ENCODE measurements around the gene MYO1B.

The MYO1B gene

GRCh38 chr2:191228333-191228732, 16.9 kb upstream of the MYO1B start:
- DNase-seq = no peak

- DNase-seq = no peak
These were observed 16.3 kb upstream of the MYO1B start for GRCh38 chr2:191228861-191229260.

- no peak for DNase-seq
These were observed 15.0 kb upstream of the MYO1B start for GRCh38 chr2:191230174-191230573.

GRCh38 chr2:191231995-191232394, 13.2 kb upstream of the MYO1B start:
- no peak for DNase-seq

- no peak for DNase-seq
These were observed 11.7 kb upstream of the MYO1B start for GRCh38 chr2:191233533-191233932.

DNA sequence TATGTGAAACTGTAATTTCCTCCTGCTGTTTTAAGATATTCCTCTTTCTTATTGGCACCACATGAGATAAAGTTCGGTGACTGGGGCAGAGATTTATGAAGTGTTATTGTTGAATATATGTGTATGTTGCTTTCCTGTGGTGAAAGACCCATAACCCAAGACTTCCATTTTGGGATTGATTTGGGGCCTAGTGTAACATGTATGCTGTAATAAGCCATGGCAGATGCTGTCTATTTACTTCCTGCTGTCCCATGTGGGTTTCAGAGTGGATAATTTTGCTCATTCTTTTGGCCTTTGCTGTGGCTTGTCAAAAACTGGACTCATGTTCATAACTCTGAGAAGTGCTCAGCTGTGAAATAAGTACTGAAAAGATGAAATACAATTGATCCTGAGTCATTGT, 10.8 kb upstream of the MYO1B start:
- DNase-seq = no peak

- no peak for DNase-seq
These were observed 4.3 kb upstream of the MYO1B start for GRCh38 chr2:191240871-191241270.

GRCh38 chr2:191241418-191241817, 3.8 kb upstream of the MYO1B start:
- no peak for DNase-seq

- no peak for DNase-seq
These were observed 2.0 kb upstream of the MYO1B start for GRCh38 chr2:191243154-191243553.

GRCh38 chr2:191244350-191244749, 854 bp upstream of the MYO1B start:
- DNase-seq = no peak

- peak; percentile 92 for DNase-seq
These were observed 796 bp downstream of the MYO1B start for GRCh38 chr2:191245869-191246531.

- DNase-seq = peak; percentile 12
These were observed 1.7 kb downstream of the MYO1B start for GRCh38 chr2:191246820-191247380.

- peak; percentile 21 for DNase-seq
These were observed 2.3 kb downstream of the MYO1B start for GRCh38 chr2:191247381-191248057.

GRCh38 chr2:191249156-191249813, 4.1 kb downstream of the MYO1B start:
- DNase-seq = no peak

- DNase-seq = no peak
These were observed 5.2 kb downstream of the MYO1B start for GRCh38 chr2:191250400-191250799.

GRCh38 chr2:191250986-191251385, 5.8 kb downstream of the MYO1B start:
- no peak for DNase-seq

DNA sequence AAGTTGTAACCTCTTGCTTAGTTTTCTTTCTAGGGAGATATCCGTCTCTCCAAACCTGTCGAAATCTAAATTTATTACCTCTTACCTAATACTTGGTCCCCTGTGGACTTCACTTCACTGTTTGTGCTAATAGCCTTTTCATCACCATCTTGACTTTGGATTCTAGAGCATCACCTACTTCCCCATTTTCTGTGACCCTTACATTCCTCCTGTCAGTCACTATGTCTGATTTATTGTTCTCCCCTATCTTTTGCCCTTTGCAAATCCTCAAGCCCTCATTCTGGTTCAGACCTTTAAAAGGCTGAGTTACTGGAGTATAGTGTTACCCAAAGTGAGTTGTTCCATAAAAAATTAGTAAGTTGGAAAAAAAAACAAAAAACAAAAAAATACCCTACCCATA, 7.5 kb downstream of the MYO1B start:
- no peak for DNase-seq

GRCh38 chr2:191253476-191253875, 8.3 kb downstream of the MYO1B start:
- DNase-seq = no peak

DNA sequence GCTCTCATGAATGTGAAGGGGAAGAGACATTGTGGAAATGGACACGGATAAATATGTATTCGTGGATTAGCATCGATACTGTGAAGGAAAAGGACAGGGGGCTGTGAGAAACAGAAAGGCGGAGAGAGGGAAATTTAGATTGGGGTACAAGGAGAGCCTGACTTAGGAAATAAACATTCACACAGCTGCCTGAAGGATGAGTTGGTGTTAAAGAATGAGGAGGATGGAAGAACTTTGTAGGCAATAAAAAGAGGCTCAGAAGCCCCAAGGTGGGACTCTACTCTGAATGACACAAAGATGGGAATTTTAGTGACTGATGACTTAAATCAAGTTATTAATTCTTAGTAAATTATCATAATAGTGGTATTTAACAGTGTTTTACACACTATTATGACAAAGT, 10.1 kb downstream of the MYO1B start:
- no peak for DNase-seq

GRCh38 chr2:191255756-191256312, 10.6 kb downstream of the MYO1B start:
- no peak for DNase-seq

DNA sequence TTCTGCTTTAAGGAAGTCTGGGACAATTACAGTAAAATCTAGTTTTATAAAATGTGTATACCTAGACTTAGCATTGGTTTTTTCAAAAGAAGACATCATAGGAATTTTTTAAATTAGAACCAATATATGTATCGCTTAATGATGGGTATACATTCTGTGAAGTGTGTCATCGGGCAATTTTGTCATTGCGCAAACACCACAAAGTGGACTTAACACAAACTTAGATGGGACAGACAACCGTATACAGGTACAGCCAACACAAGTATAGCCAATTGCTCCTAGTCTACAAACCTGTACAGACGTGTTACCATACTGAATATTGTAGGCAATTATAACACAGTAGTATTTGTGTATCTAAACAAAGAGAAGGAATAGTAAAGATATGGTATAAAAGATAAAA, 12.7 kb downstream of the MYO1B start:
- no peak for DNase-seq

GRCh38 chr2:191258996-191259395, 13.8 kb downstream of the MYO1B start:
- no peak for DNase-seq

GRCh38 chr2:191262436-191262835, 17.2 kb downstream of the MYO1B start:
- no peak for DNase-seq

DNA sequence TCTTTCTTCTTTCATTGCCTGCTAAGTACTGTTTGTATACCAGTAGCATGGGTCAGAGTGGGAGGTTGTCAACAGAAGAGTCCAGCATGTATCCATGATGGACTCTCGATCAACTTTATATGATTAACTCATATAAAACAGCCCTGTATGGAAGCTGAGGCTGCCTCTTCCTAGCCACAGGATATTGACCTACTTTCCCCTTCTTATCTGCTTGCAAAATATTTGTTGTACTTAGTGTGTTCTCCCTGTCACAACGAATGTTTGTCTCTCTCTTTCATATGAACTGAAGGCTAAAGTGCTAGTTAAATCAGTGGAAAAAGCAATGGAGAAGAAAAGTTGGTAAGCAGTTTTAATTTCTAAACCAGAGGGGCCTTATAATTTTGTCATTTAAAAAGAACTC, 17.8 kb downstream of the MYO1B start:
- no peak for DNase-seq
